Stimulated activated CD4-positive, alpha-beta T cell treated with anti-CD3 and anti-CD28 coated beads, Interleukin-2, amount 100 ng/mL, for 4 hours (primary cell): ENCODE measurements around the gene ADD2.
"Not testable (repeated sequence)": the region's sequence is repeated elsewhere in the genome, so short reads cannot be mapped to it uniquely, and the experiment has no call there.

Experiments used
- DNase-seq: peaks from one replicate; pipeline ENCODE4 v3.0.0-alpha.2; 2020; ENCODE audit warnings: low read depth

ADD2 gene

DNA sequence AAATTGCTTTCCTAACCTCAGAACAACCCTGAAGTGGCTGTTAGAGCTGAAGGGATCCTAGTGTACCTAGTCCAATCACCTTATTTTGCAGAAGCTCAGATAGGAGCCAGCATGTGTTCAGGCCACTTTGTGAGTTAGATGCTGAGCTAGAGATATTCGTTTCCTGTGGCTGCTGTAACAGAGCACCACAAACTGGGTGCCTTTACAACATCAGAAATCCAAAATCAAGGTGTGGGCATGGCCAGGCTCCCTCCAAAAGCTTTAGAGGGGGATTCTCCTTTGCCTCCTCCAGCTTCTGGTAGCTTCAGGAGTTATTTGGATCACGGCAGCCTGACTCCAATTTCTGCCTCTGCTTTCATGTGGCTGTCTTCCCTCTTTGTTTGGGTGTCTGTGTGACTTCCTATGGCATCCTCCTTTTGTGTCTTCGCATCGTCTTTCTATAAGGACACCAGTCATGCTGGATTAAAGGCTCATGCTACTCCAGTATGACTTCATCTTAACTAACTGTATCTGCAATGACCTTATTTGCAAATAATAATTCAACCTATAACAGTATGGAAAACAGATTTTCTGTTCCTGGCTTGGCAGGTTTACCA is 128.1 kb downstream of the ADD2 start:
- DNase-seq: no peak

GRCh38 chr2:70638561-70638960 is 129.4 kb downstream of the ADD2 start:
- DNase-seq: no peak

GRCh38 chr2:70633508-70633907 is 134.5 kb downstream of the ADD2 start:
- DNase-seq: no peak

- no peak for DNase-seq
Observed at GRCh38 chr2:70632966-70633365, 135.0 kb downstream of the ADD2 start.

DNA sequence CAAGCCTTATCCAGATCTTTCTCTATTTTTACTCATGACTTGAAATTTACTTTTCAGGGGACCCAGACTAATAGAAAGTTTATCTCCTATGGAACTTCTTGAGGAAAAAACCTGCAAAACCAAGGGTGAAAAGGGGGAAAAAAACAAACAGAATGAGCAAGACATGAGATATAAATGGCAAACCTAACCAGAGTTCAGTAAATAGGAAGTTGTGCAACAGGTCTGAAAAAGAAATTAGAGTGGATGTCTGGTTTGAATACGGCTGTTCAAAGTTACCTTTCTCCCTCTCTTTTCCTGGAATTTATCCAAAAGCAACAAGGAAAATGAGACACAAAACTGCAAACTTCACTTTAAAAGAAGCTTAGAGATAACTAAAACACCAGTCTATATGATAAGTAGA is 135.6 kb downstream of the ADD2 start:
- DNase-seq: no peak

DNA sequence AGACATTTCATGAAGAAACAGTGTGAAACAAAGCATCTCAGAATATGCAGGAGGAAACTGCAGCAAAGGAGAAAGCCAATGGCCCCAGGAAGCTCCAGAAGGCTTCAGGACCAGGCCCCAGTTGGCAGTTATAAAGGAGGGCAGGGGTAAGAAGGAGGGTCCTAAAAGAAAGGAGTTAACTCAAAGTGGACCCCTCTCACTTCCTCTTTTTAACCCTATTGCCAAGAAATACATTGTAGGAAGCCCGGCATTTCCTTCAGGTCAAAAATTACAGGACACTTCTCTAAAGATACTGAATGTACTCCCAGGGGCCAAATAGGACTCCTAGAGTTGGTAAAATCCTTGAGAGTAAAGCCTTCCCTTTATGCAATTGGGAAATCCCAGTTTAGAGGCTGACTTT is 137.2 kb downstream of the ADD2 start:
- DNase-seq: no peak

GRCh38 chr2:70627211-70627898 is 140.6 kb downstream of the ADD2 start:
- DNase-seq: no peak

- DNase-seq: no peak
Observed at GRCh38 chr2:70626254-70626990, 141.6 kb downstream of the ADD2 start.

DNA sequence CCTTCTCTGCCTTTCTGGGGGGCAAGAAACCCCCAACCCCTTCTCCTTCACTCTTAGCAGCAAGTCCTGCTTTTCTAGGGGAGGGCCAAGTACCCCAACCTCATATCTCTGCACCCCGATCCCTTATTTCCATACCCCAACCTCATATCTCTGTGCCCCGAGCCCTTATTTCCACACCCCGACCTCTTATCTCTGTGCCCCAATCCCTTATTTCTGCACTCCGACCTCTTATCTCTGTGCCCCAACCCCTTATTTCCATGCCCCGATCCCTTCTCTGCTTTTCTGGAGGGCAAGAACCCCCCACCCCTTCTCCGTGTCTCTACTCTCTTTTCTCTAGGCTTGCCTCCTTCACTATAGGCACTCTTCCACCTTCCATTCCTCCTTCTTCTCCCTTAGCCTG is 146.5 kb downstream of the ADD2 start:
- DNase-seq: not testable (repeated sequence)

GRCh38 chr2:70620020-70620419 is 148.0 kb downstream of the ADD2 start:
- no peak for DNase-seq

DNA sequence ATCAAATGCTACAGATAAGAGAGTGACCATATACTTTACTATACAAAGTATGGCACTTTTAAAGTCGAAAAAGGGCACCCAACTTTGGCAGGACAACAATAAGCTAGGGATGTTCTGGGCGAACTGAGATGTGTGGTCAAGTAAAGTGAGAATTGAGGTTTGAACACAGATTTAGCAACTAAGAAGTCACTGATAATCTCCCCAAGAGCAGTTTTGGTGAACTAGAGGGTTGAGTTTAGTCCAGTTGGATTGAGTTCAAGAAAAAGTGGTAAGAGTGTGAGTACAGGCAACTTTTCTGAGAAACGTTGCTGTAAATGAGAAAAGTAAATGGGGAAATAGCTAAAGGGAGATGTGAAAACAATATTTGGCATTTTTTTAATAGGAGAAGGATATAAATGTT is 148.8 kb downstream of the ADD2 start:
- DNase-seq: no peak

DNA sequence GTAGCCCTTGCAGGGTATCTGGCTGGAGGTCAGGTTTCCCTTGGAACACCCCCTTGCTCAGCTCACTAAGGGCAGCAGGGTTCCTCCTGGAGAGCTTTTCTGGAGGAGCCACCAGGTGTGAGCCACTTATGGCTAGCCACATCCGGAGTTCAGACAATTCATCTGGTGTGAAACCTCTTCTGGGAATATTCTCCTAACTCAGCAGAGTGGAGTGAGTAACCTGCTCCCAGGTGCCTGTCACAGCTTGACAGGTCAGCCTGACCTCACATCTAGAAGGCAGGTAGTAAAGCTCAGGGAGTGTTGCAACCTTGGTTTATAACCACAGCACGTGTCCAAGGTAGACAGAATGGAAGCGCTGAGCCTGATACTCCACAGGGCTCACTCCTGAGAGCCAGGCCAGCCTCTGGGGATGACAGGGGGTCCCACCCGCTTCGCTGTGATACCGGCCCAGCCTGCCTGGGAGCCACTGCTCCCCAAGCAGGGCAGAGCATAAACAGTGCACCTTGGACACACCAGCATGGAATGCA is 151.8 kb downstream of the ADD2 start:
- DNase-seq: no peak

DNA sequence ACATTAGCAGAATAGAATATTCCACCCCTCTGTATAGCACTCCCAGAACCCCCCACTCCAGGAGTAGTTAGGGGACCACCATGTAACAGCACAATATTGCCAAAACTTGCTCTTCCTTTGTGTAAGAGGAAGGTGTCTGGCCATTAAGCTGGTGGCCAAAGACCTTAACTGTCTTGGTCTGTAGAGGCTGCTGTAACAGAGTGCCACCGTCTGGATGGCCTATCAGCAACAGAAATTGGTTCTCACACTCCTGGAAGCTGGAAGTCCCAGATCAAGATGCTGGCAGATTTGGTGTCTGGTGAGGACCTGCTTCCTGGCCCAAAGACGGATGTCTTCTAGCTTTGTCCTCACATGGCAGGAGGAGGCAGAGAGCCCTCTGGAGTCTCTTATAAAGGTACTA is 152.8 kb downstream of the ADD2 start:
- no peak for DNase-seq

DNA sequence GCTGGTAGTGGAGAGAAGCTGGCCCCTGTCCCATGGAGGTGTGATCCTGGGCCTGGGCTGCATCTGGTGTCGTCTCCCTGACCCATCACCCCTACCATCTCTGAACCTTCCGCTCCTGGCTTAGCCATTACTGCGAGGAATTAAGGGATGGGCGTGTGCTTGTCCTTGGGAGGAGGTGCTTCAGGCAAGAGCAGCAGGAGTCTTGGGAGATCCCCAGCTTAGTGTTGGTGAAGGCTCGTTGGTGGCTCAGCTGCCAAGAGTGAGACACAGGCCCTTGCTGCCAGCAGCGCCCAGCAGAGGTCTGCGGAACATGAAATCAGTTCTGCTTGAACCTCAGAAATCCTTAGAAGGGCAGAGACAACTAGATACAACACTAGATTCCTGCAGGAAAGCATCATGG is 154.5 kb downstream of the ADD2 start:
- no peak for DNase-seq

DNA sequence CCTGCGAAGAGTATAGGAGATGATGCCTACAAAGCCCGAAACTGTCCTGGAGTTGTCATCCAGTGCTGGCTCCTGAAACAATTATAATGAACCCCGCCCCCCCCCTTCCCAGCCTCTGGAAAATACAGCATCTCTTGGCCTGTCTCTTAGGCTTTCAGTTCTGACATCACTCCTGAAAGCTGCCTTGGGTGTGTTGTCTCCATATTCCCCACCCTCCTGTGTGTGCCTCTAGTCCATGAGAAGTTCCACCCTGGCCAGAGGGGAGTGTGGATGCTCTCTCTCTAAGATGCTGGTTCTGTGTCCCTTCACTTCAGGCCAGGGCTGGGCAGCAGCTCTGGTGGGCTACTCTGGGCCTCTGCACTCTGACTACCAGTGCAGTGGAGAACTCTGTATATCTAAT is 155.4 kb downstream of the ADD2 start:
- DNase-seq: no peak

DNA sequence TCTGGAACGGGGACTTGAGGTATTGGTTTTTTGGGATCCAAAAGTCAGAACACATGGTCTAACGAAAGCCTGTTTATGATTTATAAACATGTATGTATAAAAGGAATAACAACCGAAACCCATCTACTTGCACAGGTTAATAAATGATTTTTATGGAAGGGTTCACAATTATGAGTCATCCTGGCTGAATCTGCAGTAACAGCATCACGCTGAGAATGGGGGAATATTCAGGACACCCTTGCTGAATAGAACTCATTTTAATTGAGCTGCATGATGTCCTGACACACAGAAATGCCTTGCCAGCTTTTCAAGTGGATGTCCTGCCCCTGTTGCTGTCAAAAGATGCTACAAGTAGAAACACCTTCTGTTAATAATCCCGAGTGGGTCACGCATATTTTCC is 159.6 kb downstream of the ADD2 start:
- no peak for DNase-seq

DNA sequence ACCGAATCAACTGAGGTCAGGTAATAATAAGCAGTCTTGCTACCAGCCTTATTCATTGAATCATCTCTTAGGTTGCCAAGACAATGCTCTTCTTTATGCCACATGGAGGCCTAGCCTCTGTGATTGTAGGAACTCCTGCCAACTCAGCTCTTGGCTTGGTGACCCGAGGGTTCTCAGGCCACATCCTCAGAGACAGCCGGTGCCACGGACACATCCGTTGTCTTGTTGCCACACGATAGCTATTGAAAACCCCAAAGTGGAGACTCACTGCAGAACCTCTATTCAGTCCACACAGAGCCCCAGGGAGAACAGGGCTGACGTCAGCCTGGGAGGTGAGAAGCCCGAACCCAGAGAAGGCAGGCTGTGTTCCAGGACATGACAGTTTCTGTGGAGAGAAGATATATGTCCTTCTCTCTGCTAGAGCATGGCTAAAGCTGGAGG is 160.9 kb downstream of the ADD2 start:
- no peak for DNase-seq
